MM.1S (cell line): ENCODE measurements around the gene TAS2R41.

Source experiments
- DNase-seq: peaks from one replicate; pipeline ENCODE4 v3.0.0-alpha.2; 2015
- H2AFZ ChIP-seq: fragments of 300-600 bp; sonication (generic); 2 replicates; pipeline ENCODE4 v1.6.0; 2016; ENCODE audit warnings: antibody characterized with exemption, low read length
- H3F3A ChIP-seq: fragments of 300-600 bp; sonication (generic); 2 replicates; pipeline ENCODE4 v1.6.1; 2016; ENCODE audit warnings: mild to moderate bottlenecking, antibody characterized with exemption, low read length, moderate library complexity, mixed read lengths; ENCODE audit not compliant: insufficient read depth
- H3K27ac ChIP-seq: fragments of 300-600 bp; sonication (generic); 2 replicates; pipeline ENCODE4 v1.5.1; 2016; ENCODE audit warnings: mild to moderate bottlenecking, low read length
- H3K27me3 ChIP-seq: fragments of 300-600 bp; sonication (generic); replicated peaks from 2 replicates; pipeline ENCODE4 v1.6.0; 2016; ENCODE audit warnings: low read length; ENCODE audit not compliant: insufficient read depth
- H3K36me3 ChIP-seq: fragments of 300-600 bp; sonication (generic); replicated peaks from 2 replicates; pipeline ENCODE4 v1.6.1; 2016; ENCODE audit warnings: mild to moderate bottlenecking, low read length, mixed read lengths; ENCODE audit not compliant: insufficient read depth
- H3K4me1 ChIP-seq: fragments of 300-600 bp; sonication (generic); 2 replicates; pipeline ENCODE4 v1.6.1; 2016; ENCODE audit warnings: low read length, mixed read lengths
- H3K4me2 ChIP-seq: fragments of 300-600 bp; sonication (generic); 2 replicates; pipeline ENCODE4 v1.6.0; 2016; ENCODE audit warnings: low read depth, low read length
- H3K4me3 ChIP-seq: fragments of 300-600 bp; sonication (generic); 2 replicates; pipeline ENCODE4 v1.5.1; 2016; ENCODE audit warnings: low read length, mixed read lengths
- H3K79me2 ChIP-seq: fragments of 300-600 bp; sonication (generic); 2 replicates; pipeline ENCODE4 v1.6.1; 2016; ENCODE audit warnings: mixed run types, low read length, mixed read lengths
- H3K9ac ChIP-seq: fragments of 300-600 bp; sonication (generic); 2 replicates; pipeline ENCODE4 v1.6.1; 2016; ENCODE audit warnings: low read length, mixed read lengths
- H3K9me2 ChIP-seq: fragments of 300-600 bp; sonication (generic); replicated peaks from 2 replicates; pipeline ENCODE4 v1.6.1; 2016; ENCODE audit warnings: mild to moderate bottlenecking, low read length, mixed read lengths; ENCODE audit not compliant: insufficient read depth
- H3K9me3 ChIP-seq: fragments of 300-600 bp; sonication (generic); replicated peaks from 2 replicates; pipeline ENCODE4 v1.6.1; 2016; ENCODE audit warnings: mild to moderate bottlenecking, low read length, mixed read lengths; ENCODE audit not compliant: insufficient read depth
- H4K20me1 ChIP-seq: fragments of 300-600 bp; sonication (generic); 2 replicates; pipeline ENCODE4 v1.6.1; 2016; ENCODE audit warnings: mild to moderate bottlenecking, low read length, moderate library complexity, mixed read lengths; ENCODE audit not compliant: insufficient read depth
- EZH2 ChIP-seq: fragments of 300-600 bp; sonication (generic); optimal IDR thresholded peaks from 2 replicates; pipeline ENCODE3; 2017; ENCODE audit warnings: low read depth, mild to moderate bottlenecking, antibody characterized with exemption, low read length, mixed read lengths
- EZH2phosphoT487 ChIP-seq: fragments of 300-600 bp; sonication (generic); IDR thresholded peaks from 2 replicates; pipeline ENCODE4 v1.6.1; 2018; ENCODE audit warnings: antibody characterized with exemption, low read length
- TF ChIP-seq, protein P1 (sequence below): fragments of 300-600 bp; sonication (generic); IDR thresholded peaks from 2 replicates; pipeline ENCODE4 v1.5.1; 2016; ENCODE audit warnings: antibody characterized with exemption, low read length, mixed read lengths

TAS2R41 gene

DNA sequence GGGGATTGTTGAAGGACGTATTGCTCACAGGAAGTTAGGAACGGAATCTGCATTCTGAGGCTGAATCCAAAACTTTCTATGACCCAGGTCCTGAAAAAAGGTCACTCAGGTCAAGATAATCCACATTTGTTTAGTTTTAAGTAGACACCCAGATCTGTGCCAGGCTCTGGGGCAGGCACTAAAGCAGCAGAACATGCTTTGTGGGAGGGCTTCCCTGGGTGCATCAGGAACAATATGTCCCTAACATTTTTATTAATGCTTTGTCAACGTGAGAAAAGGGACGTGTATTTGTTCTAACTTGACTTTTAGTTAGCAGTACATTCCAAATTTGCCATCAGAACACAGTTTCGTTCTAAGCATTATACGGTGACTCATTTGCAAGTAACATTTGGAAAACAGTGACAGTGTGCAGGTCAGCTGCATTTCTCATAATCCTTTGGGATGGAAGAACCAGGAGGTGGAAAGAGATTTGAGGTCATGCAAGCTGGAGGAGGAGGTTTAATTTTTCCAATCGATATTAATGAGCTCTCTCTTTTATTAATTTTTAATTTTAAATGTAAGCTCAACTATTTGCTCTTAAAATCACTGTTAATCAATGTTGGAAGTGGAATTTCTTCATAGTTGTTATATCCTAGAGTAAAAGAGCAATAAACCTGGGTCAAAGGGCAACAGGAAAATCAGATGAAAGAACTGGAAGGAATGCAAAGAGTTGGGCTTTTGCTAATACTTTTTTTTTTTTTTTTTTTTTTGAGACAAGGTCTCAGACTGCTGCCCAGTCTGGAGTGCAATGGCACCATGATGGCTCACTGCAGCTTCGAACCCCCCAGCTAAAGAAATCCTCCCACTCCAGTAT is 35.0 kb downstream of the TAS2R41 start:
- H3K9me3 ChIP-seq: no peaks in the 10 kb centered on the region
- TF ChIP-seq, protein P1, sequence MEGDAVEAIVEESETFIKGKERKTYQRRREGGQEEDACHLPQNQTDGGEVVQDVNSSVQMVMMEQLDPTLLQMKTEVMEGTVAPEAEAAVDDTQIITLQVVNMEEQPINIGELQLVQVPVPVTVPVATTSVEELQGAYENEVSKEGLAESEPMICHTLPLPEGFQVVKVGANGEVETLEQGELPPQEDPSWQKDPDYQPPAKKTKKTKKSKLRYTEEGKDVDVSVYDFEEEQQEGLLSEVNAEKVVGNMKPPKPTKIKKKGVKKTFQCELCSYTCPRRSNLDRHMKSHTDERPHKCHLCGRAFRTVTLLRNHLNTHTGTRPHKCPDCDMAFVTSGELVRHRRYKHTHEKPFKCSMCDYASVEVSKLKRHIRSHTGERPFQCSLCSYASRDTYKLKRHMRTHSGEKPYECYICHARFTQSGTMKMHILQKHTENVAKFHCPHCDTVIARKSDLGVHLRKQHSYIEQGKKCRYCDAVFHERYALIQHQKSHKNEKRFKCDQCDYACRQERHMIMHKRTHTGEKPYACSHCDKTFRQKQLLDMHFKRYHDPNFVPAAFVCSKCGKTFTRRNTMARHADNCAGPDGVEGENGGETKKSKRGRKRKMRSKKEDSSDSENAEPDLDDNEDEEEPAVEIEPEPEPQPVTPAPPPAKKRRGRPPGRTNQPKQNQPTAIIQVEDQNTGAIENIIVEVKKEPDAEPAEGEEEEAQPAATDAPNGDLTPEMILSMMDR: no peak
- no peak for TF ChIP-seq EZH2phosphoT487
- no peak for TF ChIP-seq EZH2
- H3K4me2 ChIP-seq: no peak overlapping the region
- no peak for DNase-seq
- H3K4me1 ChIP-seq: no peaks in the 10 kb centered on the region
- H3K27me3 ChIP-seq: no peaks in the 10 kb centered on the region
- no peaks in the 10 kb centered on the region for H3F3A ChIP-seq
- no peaks in the 10 kb centered on the region for H3K9me2 ChIP-seq
- no peaks in the 10 kb centered on the region for H4K20me1 ChIP-seq
- H3K4me3 ChIP-seq: no peak overlapping the region
- H3K9ac ChIP-seq: no peak overlapping the region
- H3K79me2 ChIP-seq: no peaks in the 10 kb centered on the region
- no peaks in the 10 kb centered on the region for H3K36me3 ChIP-seq
- H3K27ac ChIP-seq: no peak overlapping the region
- H2AFZ ChIP-seq: no peak overlapping the region

DNA sequence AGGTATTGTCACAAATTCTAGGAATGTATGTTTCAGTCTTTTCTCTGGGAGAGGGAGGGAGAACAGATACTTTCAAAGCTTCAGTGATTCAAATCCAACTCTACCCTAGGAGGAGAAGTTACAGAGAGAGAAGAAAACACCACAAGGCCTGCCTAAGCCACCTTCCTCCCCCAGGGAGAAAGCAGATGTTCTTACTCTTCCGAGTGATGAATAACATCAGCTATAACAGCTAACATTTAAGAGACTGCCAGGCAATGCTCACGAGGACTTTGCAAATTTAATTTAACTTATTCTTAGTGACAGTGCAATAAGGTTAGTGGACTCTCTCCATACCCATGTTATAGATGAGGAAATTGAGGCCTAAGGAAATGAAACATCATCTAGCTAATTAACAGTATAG is 36.8 kb downstream of the TAS2R41 start:
- Histone ChIP-seq H3K4me1 (no peaks in the 10 kb centered on the region), H3K79me2 (no peaks in the 10 kb centered on the region), H3K9me2 (no peaks in the 10 kb centered on the region), H2AFZ (no peak overlapping the region), H3K9ac (no peak overlapping the region), H3F3A (no peaks in the 10 kb centered on the region), H3K36me3 (no peaks in the 10 kb centered on the region), H3K9me3 (no peaks in the 10 kb centered on the region), H3K4me2 (no peak overlapping the region), H4K20me1 (no peaks in the 10 kb centered on the region), H3K4me3 (no peak overlapping the region), H3K27me3 (no peaks in the 10 kb centered on the region), H3K27ac (no peak overlapping the region)
- TF ChIP-seq, protein P1: no peak
- TF ChIP-seq EZH2 (no peak), EZH2phosphoT487 (no peak)
- DNase-seq: no peak

DNA sequence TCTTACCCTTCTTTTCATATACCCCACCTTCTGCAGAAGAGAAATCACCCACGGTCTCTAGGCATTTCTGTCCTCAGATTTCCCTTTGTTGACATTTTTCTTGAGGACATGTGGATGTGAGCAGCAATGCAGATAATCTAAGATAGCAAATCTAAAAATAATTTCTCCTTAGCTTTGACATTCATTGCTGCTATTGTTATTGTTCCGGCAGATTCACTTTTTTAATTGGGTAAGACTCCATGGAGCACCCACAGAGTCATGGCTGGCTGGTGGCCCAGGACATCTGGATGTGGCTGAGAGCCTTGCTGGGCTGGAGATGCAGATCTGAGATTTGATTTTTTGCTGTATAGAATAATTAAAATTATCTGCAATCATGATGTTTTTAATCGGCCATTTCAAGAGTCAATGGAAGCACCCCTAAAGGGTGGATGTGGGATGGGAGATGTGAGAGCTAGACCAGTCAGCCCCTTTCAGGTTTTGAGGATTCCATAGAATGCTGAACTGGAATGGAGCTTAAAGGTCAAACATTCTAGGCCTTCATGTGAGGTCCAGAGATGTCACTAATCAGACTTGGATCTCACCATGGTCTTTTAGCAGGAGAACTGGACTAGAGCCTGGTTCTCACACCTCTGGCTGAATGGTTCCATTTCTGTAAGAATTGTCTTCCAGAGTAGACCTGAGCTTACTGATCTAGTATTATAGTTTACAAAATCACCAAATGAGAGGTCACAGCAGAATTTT is 37.5 kb downstream of the TAS2R41 start:
- H3K9ac ChIP-seq: no peak overlapping the region
- no peaks in the 10 kb centered on the region for H4K20me1 ChIP-seq
- DNase-seq: no peak
- H3K4me1 ChIP-seq: no peaks in the 10 kb centered on the region
- H3K4me3 ChIP-seq: no peak overlapping the region
- H3K9me3 ChIP-seq: no peaks in the 10 kb centered on the region
- H3K27ac ChIP-seq: no peak overlapping the region
- H3K79me2 ChIP-seq: no peaks in the 10 kb centered on the region
- H3K36me3 ChIP-seq: no peaks in the 10 kb centered on the region
- TF ChIP-seq, protein P1: no peak
- TF ChIP-seq EZH2 (no peak), EZH2phosphoT487 (no peak)
- no peak overlapping the region for H2AFZ ChIP-seq
- H3K27me3 ChIP-seq: no peaks in the 10 kb centered on the region
- H3F3A ChIP-seq: no peaks in the 10 kb centered on the region
- H3K9me2 ChIP-seq: no peaks in the 10 kb centered on the region
- H3K4me2 ChIP-seq: no peak overlapping the region
